NCI-H748 (cell line): ENCODE results near the gene ARL8A.
"Not testable (repeated sequence)": the region's sequence is repeated elsewhere in the genome, so short reads cannot be mapped to it uniquely, and the experiment has no call there.

Source experiments
- DNase-seq: peaks from one replicate; lab custom pipeline; 2025; ENCODE audit not compliant: unreplicated experiment; lab: John Stamatoyannopoulos, UW

The ARL8A gene

DNA sequence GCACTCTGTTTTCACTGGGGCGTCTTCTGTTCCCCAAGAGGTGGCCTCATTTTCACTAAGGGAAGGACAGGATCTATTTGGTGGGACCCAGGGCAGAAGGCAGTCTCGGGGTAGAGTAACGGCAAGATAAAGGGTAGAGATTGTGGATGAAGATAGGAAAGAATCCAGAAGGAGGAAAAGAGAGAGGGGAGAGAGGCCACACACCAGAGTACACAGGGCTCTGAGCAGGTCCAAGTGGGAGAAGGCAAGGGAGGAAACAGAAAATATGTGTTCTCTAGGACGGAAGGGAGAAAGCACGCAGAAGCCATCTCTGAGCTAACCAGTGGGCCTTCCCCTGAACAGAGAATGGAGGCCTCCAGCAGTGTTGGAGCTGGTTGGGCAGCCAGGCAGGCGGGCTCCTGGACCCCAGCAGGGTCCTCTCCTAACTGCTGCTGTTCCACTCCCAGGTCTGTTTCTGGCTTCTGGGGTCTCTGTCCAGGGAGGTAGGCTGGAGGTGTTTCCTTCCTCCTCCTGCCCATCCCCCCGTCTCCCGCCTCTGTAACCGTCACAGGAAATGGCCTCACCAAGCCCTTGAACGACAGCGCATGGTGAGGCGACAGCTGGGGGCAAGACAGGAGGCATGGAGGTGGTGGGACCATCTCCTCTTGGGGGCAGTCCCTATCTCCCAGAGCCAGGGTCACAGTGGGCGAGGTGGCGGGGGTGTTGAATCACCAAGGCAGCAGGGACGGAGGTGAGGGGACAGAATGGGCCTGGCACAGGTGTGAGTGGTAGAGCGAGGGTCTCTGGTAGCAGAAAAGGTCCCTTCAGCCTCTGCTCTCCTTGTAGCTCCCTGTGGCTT is 15.2 kb upstream of the ARL8A start:
- DNase-seq, result no peak

DNA sequence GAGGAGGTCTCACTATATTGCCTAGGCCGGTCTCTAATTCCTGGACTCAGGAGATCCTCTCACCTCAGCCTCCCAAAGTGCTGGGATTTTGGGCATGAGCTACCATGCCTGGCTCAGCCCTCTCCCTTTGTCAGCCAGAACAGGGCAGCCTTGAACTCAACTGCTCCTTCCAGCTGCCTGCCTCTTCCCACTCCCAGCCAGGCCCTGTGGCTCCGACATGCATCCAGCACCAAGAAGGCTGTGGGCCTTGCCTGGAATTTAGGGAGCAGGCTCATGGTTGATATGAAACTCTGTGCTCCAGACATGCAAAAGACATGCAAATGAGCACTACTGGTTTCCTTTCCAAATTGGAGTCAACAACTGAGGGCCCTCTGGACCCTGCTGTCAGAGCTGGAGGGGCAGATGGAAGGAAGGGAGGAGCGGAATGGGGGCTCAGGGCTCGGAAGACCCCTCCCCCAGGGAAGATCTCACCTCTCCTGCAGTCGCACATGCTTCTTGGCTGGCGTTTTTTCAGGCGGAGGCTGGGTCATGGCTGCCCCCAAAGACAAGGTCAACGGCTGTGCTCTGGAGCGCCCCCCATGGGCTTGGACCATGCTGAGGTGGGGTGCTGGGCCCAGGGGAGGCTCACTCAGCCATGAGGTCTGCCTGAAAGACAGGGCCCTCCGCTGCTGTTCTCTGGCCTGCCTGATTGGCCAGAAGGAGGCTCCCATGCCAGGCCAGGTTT is 14.4 kb upstream of the ARL8A start:
- no peak for DNase-seq

DNA sequence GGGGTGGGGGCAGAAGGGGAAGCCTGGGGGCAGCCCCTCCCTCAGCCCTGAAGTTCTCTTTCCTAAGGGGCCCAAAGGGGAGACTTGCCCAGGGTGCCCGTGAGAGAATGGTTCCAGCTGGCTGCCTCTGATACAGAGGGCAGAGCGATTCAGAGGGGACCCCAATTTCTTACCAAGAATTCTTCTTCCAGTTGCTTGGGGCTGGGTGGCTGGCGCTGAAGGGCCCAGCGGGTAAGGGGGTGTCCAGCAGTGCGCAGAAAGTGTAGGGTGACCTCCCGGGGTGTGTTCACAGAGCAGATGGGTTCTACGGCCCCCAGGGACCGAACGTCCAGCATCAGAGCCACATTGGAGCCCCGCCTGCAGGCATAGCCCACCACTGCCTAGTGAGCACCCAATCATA is 13.4 kb upstream of the ARL8A start:
- no peak for DNase-seq

DNA sequence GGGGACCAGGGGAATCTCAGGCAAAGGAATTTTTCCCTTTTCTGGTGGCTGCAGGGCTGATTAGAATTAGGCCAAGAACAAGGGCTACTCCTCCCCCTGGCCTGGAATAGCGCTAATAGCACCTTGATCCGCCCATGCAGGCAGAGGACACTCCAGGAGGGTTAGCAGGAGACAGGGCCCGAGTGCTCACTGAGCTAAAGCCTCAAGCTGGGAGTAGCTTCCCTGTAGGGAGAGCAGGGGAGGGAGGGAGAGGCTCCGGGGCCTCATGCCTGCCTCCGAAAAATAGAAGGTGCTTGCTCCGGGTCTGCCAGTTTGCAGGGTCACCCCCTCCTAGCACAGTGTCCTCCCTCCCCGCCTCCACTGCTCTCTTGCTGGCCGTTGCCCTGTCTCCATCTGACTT is 12.1 kb upstream of the ARL8A start:
- no peak for DNase-seq

DNA sequence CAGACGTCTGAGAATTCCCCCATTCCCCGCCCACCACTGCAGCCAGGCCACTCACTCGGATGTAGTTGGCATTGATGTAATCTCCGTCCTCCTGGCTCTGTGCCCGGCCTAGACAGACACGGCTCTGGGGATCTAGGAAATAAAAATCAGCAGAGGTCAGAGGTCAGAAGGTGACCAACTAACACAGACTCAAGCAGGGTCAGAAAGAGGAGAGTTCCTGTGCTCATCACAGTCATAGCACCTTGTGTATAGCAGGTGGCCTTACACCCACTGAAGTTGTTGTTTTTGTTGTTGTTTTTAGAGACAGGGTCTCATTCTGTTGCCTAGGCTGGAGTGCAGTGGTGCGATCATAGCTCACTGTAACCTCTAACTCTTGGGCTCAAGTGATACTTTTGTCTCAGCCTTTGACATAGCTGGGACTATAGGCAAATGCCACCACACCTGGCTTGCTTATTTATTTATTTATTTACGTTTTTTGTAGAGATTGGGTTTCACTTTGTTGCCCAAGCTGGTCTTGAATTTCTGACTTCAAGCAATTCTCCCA is 11.0 kb upstream of the ARL8A start:
- no peak for DNase-seq

DNA sequence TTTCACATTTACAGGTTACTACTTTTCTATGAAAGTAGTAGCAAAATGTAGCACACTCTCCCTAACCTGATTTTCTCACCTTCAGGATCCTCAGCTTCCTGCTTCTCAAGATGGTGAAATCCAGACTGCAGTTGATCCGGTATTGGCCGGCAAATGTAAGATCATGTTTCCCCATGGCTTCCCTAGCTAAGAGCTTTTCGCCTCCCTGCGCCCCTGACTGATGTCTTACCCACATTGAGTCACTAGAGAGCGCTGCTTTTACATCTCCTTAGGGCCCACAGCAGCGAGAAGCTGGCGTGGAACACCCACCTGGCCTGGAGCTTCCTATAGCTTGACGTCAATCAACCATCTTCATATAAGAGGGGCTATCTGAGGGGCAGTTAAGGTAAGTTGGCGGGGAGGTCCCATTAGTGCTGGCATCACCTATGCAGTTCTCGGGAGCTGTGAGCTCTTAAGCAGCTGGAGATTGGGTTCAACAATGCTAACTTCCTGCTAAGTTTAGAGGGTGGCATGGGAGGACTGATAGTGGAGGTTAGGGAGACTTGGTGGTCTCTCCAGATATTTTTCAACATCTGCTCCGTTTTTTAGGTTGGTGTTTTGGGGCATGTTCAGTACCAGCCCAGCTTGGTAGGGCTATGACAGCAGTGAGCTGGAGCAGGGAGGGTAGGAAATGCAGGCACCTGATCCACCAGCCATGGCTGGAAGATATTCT is 10.4 kb upstream of the ARL8A start:
- peak; percentile 49 for DNase-seq

DNA sequence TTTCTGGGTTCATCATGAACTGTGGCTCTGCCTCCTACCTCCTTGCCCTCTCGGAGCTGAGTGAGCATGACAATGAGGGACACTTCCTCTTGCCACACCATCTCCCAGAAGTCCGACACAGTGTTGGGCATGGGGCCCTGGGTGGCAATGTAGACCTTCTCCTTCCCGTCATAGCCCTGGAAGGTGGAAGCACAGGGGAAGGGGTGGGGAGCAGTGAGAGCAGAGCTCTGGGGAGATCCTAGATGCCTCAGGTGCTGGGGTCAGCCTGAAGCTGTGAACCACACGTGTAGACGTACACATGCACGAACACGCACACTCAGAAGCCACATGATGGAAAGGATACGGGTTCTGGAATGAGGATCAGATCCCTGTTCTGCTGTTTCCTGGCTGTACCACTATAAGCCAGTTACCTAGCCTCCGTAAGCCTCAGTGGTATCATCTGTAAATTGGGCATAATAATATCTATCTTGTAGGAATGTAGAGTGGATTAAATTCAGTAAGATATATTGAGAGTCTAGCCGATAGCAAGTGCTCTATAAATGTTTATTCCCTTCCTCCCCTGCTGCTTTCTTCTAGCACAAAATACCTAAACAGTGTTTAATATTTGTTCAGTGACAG is 9.7 kb upstream of the ARL8A start:
- DNase-seq, result no peak

DNA sequence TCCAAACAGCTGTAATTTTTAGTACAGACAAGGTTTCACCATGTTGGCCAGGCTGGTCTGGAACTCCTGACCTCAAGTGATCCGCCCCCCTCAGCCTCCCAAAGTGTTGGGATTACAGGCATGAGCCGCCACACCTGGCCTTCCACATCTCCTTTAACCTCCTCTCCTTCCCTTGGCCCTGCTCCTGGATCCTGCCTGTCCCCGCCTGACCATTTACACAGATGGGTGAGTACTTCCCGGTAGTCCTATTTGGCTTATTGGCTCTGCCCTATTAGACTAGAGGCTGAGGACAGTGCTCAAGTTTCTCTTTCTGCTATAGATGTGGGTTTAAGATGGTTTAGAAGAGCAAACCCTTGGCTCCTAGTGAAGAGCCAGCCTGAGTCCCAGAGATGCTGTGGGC is 8.7 kb upstream of the ARL8A start:
- DNase-seq, result no peak

DNA sequence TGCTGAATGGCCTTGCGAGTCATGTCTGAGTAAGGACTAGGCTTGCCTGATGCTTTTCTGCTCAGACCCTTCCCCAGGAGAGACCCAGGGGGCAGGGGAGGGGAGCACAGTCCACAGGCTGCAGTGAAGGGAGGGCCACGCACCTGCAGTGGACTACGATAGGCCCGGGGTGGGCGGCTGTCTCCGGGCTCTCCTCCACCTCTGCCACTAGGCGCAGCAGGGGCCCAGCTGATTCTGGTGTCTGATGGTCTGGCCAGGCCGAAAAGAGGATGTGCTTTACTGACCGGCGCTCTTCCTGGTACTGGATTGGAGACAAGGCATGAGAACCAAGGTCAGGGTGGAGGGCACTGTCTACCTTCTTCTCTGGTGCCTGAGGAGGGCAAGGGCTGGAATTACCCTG is 7.9 kb upstream of the ARL8A start:
- no peak for DNase-seq

DNA sequence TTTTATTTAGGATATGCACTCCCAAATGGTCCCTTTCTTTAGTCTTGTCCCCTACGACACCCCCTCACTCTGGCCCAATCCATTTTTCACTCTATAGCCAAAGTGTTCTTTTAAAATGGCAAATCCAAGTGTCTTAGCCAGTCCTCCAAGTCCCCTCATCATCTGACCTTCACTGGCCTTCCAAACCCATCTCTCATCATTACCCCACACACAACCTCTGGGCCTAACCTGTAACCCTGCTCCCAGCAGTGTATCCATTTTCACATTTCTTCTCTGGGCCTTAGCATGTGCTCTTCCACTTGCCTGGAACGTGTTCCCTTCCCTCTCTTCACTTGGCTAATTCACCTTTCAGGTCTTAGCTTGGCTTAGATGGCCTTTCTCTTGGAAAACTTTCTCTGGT is 6.5 kb upstream of the ARL8A start:
- no peak for DNase-seq

DNA sequence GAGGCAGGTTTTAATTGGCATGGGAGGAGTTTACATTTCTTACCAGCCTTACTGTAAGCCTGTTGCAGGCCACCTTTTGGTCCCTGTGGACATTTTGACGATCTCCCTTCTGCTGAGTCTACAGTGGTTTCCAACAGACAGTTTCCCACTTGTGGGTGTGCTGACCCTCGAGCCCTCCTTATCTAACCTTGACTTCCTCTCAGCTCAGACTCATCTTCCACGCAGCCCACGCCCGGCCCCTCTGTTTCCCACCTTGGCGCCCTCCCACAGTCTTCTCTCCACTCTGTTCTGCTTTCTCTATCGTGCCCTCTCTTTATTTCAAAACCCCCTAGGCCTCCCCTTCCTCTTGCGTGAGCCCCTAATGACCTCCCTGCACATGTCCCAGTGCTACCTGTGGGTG is 6.1 kb upstream of the ARL8A start:
- DNase-seq, result no peak

DNA sequence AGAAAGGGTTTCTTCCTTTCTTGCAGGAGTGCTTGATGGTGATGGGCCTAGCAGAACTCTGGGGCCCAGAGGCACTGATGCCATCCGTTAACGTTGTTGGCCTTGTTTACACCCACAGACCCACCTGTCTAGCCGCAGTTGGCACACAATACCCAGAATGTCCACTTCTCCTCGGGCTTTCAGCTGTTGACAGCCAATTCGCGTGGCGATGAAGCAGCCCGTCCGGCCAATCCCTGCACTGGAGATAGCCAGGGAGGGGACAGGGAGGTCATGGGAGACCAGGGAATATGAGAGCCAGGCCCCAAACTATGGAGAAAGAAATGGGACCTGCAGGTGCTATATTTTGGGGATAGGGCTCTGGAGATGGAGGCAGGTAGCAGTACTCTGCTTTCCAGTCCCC is 5.7 kb upstream of the ARL8A start:
- DNase-seq, result no peak

DNA sequence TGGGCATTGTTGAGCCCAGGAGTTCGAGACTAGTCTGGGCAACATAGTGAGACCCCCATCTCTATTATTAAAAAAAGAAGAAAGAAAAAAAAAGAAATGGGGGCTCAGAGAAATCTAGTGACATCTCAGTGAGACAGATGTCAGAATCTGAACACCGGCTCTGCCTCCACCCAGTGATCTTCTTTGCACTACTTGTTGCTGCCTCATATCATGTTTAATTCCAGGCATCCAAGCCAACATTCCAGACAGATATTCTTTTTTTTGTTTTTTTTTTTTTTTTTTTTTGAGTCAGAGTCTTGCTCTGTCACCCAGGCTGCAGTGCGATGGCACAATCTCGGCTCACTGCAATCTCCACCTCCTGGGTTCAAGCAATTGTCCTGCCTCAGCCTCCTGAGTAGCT is 5.0 kb upstream of the ARL8A start:
- DNase-seq, result no peak

DNA sequence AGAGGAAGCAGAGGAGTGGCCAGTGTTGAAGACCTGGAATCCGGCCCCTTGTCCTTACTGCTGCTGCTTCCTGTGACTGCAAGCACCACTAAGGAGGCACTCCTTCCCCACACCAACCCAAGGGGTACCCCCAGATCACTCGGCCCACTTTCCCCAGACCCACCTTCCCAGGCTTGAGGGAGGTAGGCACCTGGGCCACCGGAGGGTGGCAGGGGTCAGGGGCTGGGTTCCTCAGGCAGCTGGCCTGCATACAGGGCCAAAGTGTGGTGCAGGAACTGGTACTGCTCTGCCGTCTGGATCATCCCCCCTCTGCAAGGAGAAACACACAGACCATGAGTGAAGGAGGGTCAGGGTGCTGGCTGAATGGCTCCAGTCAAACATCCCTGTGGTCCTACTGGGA is 3.9 kb upstream of the ARL8A start:
- no peak for DNase-seq

DNA sequence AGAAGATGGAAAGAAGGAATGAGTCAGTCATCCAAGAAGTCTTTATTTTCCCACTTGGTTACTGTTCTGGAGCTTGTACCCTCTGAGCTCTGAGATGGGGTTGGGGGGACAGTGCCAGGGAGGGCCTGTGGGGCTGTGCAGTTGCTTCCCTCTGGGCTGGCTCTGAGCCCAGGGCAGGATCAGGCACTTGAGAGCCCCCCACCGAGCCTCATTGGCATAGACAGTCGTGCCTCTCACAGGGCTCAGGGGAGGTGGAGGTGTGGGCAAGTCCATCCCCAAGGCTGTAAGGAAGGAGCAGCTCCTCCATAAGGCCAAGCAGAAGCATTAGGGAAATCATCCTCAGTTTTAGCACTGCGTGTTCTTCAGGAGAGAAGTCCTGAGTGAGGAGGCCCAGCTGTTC is 2.5 kb upstream of the ARL8A start:
- DNase-seq, result no peak

DNA sequence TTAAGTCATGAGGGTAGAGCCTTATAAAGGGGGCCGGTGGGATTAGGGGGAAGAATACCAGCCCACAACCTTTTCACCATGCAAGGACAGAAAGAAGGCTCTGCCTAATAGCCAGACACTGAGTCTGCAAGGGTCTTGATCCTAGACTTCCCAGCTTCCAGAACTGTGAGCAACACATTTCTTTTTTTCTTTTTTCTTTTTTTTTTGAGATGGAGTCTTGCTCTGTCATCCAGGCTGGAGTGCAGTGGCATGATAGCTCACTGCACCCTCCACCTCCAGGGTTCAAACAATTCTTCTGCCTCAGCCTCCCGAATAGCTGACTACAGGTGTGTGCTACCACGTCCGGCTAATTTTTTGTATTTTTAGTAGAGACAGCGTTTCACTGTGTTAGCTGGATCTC is 1.7 kb upstream of the ARL8A start:
- DNase-seq, result no peak

DNA sequence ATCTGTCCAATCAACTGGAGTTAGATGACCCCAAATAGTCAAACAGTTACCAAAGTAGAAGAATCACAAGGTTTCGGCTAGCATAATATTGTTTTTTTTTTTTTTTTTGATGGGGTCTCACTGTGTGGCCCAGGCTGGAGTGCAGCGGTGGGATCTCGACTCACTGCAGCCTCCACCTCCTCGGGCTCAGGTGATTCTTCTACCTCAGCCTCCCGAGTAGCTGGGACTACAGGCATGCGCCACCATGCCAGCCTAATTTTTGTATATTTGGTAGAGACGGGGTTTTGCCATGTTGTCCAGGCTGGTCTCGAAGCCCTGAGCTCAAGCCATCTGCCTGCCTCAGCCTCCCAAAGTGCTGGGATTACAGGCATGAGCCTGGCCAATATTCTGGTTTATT is 1.2 kb upstream of the ARL8A start:
- not testable (repeated sequence) for DNase-seq

DNA sequence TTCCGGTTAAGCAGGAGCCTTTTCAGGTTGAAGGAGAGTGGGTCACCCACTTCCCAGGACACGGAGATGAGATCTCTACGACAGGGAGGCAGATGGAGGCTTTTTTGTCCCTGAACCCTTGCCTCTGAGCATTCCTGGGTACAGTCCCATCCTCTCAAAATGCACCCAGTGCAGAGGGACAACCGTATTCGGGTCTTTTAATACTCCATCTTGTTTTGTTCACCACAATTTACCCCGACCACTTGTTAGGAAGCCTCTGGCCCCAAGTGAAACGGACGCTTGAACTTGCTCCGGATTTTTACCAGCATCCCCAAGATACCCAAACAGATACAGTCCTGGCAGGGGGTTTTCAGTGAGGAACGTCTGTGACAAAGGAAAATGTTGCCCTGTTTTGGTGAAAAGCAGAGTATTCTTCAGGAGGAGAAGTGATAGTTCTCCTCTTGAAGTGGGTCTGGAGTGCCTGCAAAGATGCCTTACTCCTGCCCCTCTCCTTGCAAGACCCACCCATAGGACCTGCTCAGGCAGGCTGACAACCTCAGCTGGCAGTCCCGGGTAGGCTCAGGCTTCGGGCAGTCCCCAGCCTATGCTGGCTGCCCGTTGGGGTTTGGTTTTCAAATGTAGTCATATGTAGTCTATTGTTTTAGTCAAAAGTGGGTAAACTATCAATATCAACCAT is 669 bp upstream of the ARL8A start:
- DNase-seq, result peak; percentile 29

DNA sequence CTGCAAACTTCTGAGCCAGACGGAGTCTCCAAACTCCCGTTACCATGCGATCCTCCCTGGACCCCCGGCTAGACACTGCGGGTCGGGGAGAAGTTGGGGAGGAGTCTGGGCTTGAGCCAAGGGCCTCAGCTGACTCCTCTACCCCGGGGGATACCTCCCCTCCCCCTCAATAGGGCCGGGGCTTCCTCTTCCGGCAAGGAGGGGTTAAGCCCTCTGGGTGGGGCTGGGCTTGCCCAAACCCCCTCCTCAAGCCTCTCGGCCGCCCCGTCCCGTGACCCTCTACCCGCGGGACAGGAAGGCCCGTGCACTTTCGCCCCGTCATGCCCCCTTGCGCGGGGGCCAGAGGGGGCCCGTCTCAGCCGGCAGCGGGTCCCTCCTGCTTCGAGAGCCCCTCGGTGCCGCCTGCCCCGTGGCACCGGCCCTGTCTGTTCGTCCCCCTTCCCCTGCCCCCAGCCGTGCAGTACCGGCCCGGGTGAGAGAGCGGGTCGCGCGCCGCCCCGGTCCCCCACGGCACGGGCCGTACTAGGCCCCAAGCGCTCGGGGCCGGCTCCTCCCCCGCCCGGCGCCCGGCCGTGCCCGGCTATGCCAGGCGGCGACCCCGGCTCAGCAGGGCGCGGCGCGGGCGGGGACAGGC is 652 bp downstream of the ARL8A start:
- DNase-seq, result peak; percentile 13

DNA sequence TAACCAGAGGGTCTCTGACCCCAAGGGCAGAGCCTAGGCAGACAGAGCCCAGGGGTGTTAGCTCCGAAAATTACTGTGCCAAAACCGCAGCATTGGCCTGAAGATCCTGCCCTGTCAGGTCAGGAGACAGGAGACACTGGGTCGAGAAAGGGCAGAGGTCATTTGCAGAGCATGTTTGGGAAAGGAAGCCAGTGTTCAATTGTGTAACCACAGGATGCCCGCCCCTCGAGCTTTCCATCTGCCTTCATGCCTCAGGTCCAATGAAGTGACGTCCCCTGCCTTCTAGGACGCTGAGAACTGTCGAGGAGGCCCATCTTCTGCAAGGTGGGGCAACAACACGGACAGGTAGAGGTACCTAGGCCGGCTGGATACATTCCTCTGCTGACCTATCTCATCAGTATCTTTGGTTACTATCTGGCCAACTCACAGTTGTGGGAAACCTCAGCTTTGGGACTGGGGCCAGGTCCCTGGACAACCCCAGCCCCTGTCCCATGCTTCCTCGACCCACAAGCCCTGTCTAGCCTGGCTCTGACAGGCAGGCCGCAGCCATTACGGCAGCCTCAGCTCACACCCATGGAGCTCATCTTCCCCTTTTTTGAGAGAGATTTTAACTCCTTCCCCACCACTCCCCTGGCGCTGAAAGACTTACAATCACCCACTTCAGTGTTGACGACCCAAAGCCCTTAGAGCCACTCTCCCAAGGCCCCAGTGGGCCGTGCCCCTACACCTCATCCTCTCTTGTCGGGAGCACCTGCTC is 1.3 kb downstream of the ARL8A start:
- DNase-seq, result no peak
